ENCODE data around the gene DXO.

Gene DXO

GRCh38 chr6:31922942-31923341, 49.0 kb downstream of the DXO start:
- no peak overlapping the region for H3K27ac ChIP-seq
- TF ChIP-seq ZFX (IDR thresholded peaks at IDR 0.05; ENCODE audit: borderline replicate concordance), result no peak
- no peak for TF ChIP-seq CTCF (IDR thresholded peaks at IDR 0.05)

- TF ChIP-seq ZFX (IDR thresholded peaks at IDR 0.05; ENCODE audit: borderline replicate concordance) (no peak), CTCF (IDR thresholded peaks at IDR 0.05) (no peak)
- H3K27ac ChIP-seq, result no peak overlapping the region
Measured at GRCh38 chr6:31920811-31921210, 51.1 kb downstream of the DXO start.
